ENCODE results near the gene SLC16A6. TPM values are rescaled to one million over a fixed set of nuclear protein-coding genes. Genes with fewer than 3 reads are reported as not detected.
"Not testable (repeated sequence)": the region's sequence is repeated elsewhere in the genome, so short reads cannot be mapped to it uniquely, and the experiment has no call there.

The SLC16A6 gene
- polyA plus RNA-seq, 1 of the 3 experiments (the other 2 are of a cell fraction) = not detected

DNA sequence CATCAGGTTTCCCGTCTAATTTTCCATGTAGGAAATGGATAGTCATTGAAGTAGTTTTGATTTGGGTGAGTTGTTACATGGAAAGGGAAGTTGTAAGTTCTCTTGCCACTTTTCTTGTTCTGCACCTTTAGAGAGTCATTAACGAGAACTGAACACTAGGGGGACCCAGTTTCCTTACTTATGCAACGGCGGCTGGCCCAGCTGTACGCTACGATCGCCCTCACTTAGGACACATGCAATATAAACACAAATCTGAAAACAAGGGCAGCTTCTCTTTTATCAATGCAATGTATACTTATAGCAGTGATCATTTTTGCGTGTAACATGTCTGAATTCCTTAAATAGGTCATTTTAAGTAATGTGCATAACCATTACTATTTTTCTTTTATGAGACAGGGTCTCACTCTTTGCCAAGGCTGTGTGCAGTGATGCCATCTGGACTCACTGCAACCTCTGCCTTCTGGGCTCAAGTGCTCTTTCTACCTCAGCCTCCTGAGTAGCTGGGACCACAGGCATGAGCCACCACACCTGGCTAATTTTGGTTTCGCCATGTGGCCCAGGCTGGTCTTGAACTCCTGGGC is 27.7 kb downstream of the SLC16A6 start:
- H4K20me1 ChIP-seq (ENCODE audit: insufficient read depth); H3K4me1 ChIP-seq (ENCODE audit: control insufficient read depth in 1 of 2, insufficient read depth in 2 of 2, low read depth in 1 of 2, low read length in 1 of 2); H3K79me2 ChIP-seq (ENCODE audit: insufficient read depth); H3K27me3 ChIP-seq (ENCODE audit: insufficient read depth); H3K27ac ChIP-seq (ENCODE audit: low read depth in 2 of 2, low read length in 1 of 2); DNase-seq; H3K9ac ChIP-seq; POLR2A ChIA-PET; H3K9me3 ChIP-seq; H3K4me3 ChIP-seq (ENCODE audit: low read depth in 2 of 2, low read length in 1 of 2); H3K4me2 ChIP-seq; H3K36me3 ChIP-seq (replicated peaks in 1 of 2; ENCODE audit: control insufficient read depth in 1 of 2, insufficient read depth in 2 of 2, low read length in 1 of 2); H3F3A ChIP-seq (replicated peaks; ENCODE audit: insufficient read depth); H3K9me2 ChIP-seq: not testable (repeated sequence)
- TF ChIP-seq, protein P1, sequence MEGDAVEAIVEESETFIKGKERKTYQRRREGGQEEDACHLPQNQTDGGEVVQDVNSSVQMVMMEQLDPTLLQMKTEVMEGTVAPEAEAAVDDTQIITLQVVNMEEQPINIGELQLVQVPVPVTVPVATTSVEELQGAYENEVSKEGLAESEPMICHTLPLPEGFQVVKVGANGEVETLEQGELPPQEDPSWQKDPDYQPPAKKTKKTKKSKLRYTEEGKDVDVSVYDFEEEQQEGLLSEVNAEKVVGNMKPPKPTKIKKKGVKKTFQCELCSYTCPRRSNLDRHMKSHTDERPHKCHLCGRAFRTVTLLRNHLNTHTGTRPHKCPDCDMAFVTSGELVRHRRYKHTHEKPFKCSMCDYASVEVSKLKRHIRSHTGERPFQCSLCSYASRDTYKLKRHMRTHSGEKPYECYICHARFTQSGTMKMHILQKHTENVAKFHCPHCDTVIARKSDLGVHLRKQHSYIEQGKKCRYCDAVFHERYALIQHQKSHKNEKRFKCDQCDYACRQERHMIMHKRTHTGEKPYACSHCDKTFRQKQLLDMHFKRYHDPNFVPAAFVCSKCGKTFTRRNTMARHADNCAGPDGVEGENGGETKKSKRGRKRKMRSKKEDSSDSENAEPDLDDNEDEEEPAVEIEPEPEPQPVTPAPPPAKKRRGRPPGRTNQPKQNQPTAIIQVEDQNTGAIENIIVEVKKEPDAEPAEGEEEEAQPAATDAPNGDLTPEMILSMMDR (IDR thresholded peaks at IDR 0.05) = peak; percentile 61
- peak; percentile 68 for TF ChIP-seq SMC3 (IDR thresholded peaks at IDR 0.05; ENCODE audit: low read depth, low read length)
- TF ChIP-seq RAD21 (IDR thresholded peaks at IDR 0.05; ENCODE audit: low read length) = peak; percentile 71
- CTCF ChIA-PET = interaction anchor here (0.5 to 8.8 kb wide), 31 partner anchors 8 to 497 kb away, joined by 3 to 77 read pairs (median 4); partner anchors contain the start of genes AMZ2 and WIPI1
- H2AFZ ChIP-seq (ENCODE audit: low read depth) = peak overlapping the region; percentile 45; the same call in 1 of the 2 replicates
- whole genome bisulfite sequencing (ENCODE audit: low lambda C conversion rate) = 10% methylated on average over 9 of the region's 9 CpGs

DNA sequence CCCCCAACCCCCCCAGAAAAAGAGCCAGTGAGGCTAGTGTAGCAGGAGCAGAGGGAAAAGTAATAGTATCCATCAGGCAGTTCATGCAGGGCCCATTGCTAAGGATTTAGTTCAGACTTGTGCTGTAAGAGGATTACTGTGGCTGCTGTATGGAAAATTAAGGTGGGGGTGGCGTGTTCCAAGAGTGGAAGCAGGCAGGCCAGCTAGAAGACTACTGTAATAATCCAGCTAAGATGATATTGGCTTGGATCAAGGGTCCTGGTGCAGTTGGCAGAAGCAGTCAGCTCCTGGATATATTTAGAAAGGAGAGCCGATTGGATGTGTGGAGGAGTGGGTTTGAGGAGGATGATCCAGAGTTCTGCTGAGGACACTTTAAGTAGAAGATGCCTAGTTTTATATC is 28.5 kb downstream of the SLC16A6 start:
- H3K9me2 ChIP-seq; H3K4me3 ChIP-seq (ENCODE audit: low read depth in 2 of 2, low read length in 1 of 2); H2AFZ ChIP-seq (ENCODE audit: low read depth); H3K4me2 ChIP-seq; H3K27ac ChIP-seq (ENCODE audit: low read depth in 2 of 2, low read length in 1 of 2); H3K79me2 ChIP-seq (ENCODE audit: insufficient read depth); H3K9me3 ChIP-seq; H3F3A ChIP-seq (replicated peaks; ENCODE audit: insufficient read depth); POLR2A ChIA-PET; H3K9ac ChIP-seq; H4K20me1 ChIP-seq (ENCODE audit: insufficient read depth); H3K4me1 ChIP-seq (ENCODE audit: control insufficient read depth in 1 of 2, insufficient read depth in 2 of 2, low read depth in 1 of 2, low read length in 1 of 2); DNase-seq; H3K36me3 ChIP-seq (replicated peaks in 1 of 2; ENCODE audit: control insufficient read depth in 1 of 2, insufficient read depth in 2 of 2, low read length in 1 of 2); H3K27me3 ChIP-seq (ENCODE audit: insufficient read depth): not testable (repeated sequence)
- CTCF ChIA-PET = interaction anchor here (0.7 to 8.8 kb wide), 28 partner anchors 8 to 1055 kb away, joined by 3 to 77 read pairs (median 4); partner anchors contain the start of genes AMZ2 and WIPI1
- 42% methylated on average over 2 of the region's 2 CpGs for WGBS (ENCODE audit: low lambda C conversion rate)

DNA sequence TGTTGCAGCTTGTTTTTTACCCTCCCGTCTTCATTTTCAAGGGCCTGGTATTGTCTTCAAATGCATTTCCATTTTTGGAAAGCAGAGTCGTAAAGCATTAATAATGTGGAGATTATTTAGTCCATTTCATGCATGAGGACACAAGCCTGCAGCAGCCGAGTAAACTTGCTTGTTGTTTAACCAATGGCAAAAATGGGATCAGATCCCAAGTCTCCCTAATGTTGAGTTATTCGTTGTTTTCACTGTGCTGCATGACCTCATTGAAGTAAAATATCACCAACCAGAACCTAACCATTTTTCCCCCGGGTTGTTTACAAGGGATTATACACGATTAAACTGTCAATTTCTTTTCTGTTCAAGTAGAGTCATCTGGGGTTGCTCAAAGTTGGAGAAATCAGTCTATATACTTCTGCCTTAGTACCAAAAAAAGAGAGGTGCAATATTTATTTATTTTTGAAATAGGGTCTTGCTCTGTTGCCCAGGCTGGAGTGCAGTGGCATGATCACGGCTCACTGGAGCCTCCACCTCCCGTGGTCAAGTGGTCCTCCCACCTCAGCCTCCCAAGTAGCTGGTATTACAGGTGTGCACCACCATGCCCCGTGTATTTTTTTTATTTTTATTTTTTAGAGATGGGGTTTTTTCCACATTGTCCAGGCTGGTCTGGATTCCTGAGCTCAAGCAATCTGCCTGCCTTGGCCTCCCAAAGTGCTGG is 30.7 kb downstream of the SLC16A6 start:
- no peak for DNase-seq
- H2AFZ ChIP-seq (ENCODE audit: low read depth) = no peak overlapping the region
- CTCF ChIA-PET = interaction anchor here (0.6 to 8.8 kb wide), 6 partner anchors 12 to 497 kb away, joined by 3 to 77 read pairs (median 34); partner anchors contain the start of genes AMZ2 and ARSG

More for the DNA sequence above, 30.7 kb downstream of the SLC16A6 start:
- POLR2A ChIA-PET = no interaction called here
- Histone ChIP-seq H3K4me2 (no peak overlapping the region), H3F3A (replicated peaks; ENCODE audit: insufficient read depth) (no peaks in the 10 kb centered on the region), H3K4me1 (ENCODE audit: control insufficient read depth in 1 of 2, insufficient read depth in 2 of 2, low read depth in 1 of 2, low read length in 1 of 2) (no peaks in the 10 kb centered on the region), H3K9me3 (no peaks in the 10 kb centered on the region), H3K9me2 (no peaks in the 10 kb centered on the region), H4K20me1 (ENCODE audit: insufficient read depth) (no peaks in the 10 kb centered on the region), H3K36me3 (replicated peaks in 1 of 2; ENCODE audit: control insufficient read depth in 1 of 2, insufficient read depth in 2 of 2, low read length in 1 of 2) (peaks cover 20 to 22% of the 10 kb centered on the region in 2 experiments), H3K79me2 (ENCODE audit: insufficient read depth) (no peaks in the 10 kb centered on the region), H3K9ac (no peak overlapping the region), H3K27ac (ENCODE audit: low read depth in 2 of 2, low read length in 1 of 2) (no peak overlapping the region), H3K27me3 (ENCODE audit: insufficient read depth) (no peaks in the 10 kb centered on the region), H3K4me3 (ENCODE audit: low read depth in 2 of 2, low read length in 1 of 2) (no peak overlapping the region)
- 73% methylated on average over 9 of the region's 9 CpGs for WGBS (ENCODE audit: low lambda C conversion rate)
- TF ChIP-seq, protein P2, sequence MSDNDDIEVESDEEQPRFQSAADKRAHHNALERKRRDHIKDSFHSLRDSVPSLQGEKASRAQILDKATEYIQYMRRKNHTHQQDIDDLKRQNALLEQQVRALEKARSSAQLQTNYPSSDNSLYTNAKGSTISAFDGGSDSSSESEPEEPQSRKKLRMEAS (IDR thresholded peaks at IDR 0.05; ENCODE audit: low read depth) = no peak
- TF ChIP-seq, protein P1 (IDR thresholded peaks at IDR 0.05) = no peak
- no peak for TF ChIP-seq MXI1 (IDR thresholded peaks at IDR 0.05; ENCODE audit: low read depth, low read length)
- TF ChIP-seq, protein P3, sequence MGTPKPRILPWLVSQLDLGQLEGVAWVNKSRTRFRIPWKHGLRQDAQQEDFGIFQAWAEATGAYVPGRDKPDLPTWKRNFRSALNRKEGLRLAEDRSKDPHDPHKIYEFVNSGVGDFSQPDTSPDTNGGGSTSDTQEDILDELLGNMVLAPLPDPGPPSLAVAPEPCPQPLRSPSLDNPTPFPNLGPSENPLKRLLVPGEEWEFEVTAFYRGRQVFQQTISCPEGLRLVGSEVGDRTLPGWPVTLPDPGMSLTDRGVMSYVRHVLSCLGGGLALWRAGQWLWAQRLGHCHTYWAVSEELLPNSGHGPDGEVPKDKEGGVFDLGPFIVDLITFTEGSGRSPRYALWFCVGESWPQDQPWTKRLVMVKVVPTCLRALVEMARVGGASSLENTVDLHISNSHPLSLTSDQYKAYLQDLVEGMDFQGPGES (IDR thresholded peaks at IDR 0.05; ENCODE audit: low read depth, low read length) = no peak
- no peak for TF ChIP-seq TEAD4 (IDR thresholded peaks at IDR 0.05; ENCODE audit: borderline replicate concordance, insufficient read depth)
- no peak for TF ChIP-seq SIN3A (IDR thresholded peaks at IDR 0.05; ENCODE audit: borderline replicate concordance, low read depth, low read length)
- TF ChIP-seq CHD2 (IDR thresholded peaks at IDR 0.05; ENCODE audit: low read length, partially characterized antibody) = no peak
